ENCODE data around the gene SLC39A9. TPM values are rescaled to one million over a fixed set of nuclear protein-coding genes. Genes with fewer than 3 reads are reported as not detected.

Gene SLC39A9
- total RNA-seq, 4 donors from 2014 or later, result 40.2 to 77.7 (median 68.6) TPM

DNA sequence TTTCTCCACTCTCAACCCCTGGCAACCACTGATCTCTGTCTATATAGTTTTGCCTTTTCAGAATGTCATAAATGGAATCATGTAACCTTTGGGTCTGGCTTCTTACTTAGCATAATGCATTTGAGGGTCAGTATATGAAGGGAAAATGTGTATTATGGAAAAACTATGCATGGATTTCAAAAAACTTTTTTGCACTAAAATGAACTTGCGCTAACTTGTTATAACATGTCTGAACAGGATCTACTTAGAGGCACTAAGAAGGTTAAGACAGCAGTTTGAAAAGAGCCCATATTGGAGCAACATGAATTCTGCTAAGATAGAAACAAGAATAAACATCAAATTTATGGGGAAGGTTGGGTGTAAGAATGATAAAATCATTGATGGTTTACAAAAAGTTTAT lies 29.1 kb downstream of the SLC39A9 start:
- WGBS, 2 donors, result 100% methylated on average over 1 of the region's 1 CpG
- intact Hi-C loops (cut with DNase I), result no loop called here
- no peak for DNase-seq
- H3K4me1 ChIP-seq, result no peaks in the 10 kb centered on the region
- peaks cover 0 to 61% (median 0%) of the 10 kb centered on the region in 3 donors for H3K36me3 ChIP-seq
- TF ChIP-seq, protein P1, sequence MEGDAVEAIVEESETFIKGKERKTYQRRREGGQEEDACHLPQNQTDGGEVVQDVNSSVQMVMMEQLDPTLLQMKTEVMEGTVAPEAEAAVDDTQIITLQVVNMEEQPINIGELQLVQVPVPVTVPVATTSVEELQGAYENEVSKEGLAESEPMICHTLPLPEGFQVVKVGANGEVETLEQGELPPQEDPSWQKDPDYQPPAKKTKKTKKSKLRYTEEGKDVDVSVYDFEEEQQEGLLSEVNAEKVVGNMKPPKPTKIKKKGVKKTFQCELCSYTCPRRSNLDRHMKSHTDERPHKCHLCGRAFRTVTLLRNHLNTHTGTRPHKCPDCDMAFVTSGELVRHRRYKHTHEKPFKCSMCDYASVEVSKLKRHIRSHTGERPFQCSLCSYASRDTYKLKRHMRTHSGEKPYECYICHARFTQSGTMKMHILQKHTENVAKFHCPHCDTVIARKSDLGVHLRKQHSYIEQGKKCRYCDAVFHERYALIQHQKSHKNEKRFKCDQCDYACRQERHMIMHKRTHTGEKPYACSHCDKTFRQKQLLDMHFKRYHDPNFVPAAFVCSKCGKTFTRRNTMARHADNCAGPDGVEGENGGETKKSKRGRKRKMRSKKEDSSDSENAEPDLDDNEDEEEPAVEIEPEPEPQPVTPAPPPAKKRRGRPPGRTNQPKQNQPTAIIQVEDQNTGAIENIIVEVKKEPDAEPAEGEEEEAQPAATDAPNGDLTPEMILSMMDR (IDR thresholded peaks at IDR 0.05), result no peak
- no peak for TF ChIP-seq POLR2A (IDR thresholded peaks at IDR 0.05)
- no peaks in the 10 kb centered on the region for H3K27me3 ChIP-seq
- H3K4me3 ChIP-seq, result no peak overlapping the region
- H3K27ac ChIP-seq, result no peak overlapping the region
- no peaks in the 10 kb centered on the region for H3K9me3 ChIP-seq

DNA sequence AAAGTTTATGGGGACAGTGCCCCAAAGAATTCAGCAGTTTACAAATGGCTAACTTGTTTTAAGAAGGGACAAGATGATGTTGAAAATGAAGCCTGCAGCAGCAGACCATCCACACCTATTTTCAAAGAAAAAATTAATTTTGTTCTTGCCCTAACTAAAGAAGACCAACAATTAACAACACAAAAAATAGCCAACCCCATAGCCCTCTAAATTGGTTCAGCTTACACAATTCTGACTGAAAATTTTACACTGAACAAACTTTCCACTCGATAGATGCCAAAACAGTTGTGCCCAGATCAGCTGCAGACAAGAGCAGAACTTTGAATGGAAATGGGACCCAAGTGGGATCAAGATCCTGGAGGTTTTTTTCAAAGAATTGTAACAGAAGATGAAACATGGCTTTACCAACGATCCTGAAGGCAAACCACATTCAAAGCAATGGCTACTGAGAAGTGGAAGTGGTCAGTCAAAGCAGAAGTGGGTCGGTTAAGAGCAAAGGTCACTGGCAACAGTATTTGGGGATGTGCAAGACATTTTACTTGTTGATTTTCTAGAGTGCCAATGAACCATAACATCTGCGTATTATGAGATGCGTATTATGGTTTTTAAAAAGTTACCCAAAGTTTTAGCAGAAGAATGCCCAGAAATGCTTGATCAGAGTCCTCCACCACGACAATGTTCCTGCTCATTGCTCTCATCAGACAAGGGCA lies 30.0 kb downstream of the SLC39A9 start:
- Histone ChIP-seq H3K4me1 (no peaks in the 10 kb centered on the region), H3K9me3 (no peaks in the 10 kb centered on the region), H3K27ac (no peak overlapping the region), H3K27me3 (no peaks in the 10 kb centered on the region), H3K36me3 (peaks cover 0 to 59% (median 0%) of the 10 kb centered on the region in 3 donors), H3K4me3 (no peak overlapping the region)
- no peak for TF ChIP-seq POLR2A (IDR thresholded peaks at IDR 0.05)
- TF ChIP-seq, protein P1 (IDR thresholded peaks at IDR 0.05), result no peak
- no peak for DNase-seq
- 84 to 89% methylated on average over 6 of the region's 6 CpGs for WGBS, 2 donors
- intact Hi-C loops (cut with DNase I), result no loop called here

DNA sequence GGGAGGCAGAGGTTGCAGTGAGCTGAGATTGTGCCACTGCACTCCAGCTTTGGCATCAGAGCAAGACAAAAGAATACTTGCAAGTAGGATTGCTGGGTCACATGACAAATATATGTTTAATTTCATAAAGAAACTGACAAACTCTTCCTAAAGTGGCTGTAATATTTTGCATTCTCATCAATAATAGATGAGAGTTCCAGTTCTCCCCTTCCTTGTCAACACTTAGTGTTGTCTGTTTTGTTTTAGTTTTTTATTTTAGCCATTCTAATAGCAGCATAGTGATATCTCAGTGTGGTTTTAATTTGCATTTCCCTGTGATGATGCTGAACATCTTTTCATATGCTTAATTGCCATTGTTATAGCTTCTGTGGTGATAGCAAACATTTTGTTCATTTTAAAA lies 31.2 kb downstream of the SLC39A9 start:
- intact Hi-C loops (cut with DNase I), result no loop called here
- Histone ChIP-seq H3K36me3 (peaks cover 0 to 47% (median 0%) of the 10 kb centered on the region in 3 donors), H3K4me3 (no peak overlapping the region), H3K27me3 (no peaks in the 10 kb centered on the region), H3K9me3 (no peaks in the 10 kb centered on the region), H3K4me1 (no peaks in the 10 kb centered on the region), H3K27ac (no peak overlapping the region)
- TF ChIP-seq, protein P1 (IDR thresholded peaks at IDR 0.05), result no peak
- no peak for TF ChIP-seq POLR2A (IDR thresholded peaks at IDR 0.05)
- no peak for DNase-seq

DNA sequence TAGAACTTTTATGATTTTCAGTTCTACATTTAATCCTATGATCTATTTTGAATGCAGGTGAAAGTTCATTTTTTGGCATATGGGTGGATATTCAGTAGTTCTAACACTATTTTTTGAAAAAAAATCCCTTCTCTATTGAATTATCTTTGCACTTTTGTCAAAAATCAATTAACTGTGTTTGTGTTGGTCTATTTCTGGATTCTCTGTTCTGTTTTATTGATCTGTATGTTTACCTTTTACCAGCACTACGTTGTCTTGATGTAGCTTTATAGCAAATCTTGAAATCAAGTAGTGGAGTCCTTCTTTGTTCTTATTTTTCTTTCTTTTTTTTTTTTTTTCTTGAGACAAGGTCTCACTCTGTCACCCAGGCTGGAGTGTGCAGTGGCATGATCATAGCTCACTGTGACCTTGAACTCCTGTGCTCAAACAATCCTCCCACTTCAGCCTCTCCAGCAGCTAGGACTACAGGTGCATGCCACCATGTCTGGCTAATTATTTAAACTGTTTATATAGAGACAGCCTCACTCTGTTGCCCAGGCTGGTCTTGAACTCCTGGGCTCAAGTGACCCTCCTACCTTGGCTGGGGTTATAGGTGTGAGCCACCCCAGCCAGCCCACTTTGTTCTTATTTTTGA lies 31.9 kb downstream of the SLC39A9 start:
- 86 to 96% methylated on average over 1 of the region's 1 CpG for WGBS, 2 donors
- no peak for DNase-seq
- Histone ChIP-seq H3K4me3 (no peak overlapping the region), H3K27ac (no peak overlapping the region), H3K9me3 (no peaks in the 10 kb centered on the region), H3K4me1 (no peaks in the 10 kb centered on the region), H3K27me3 (no peaks in the 10 kb centered on the region), H3K36me3 (peaks cover 0 to 40% (median 0%) of the 10 kb centered on the region in 3 donors)
- TF ChIP-seq, protein P1 (IDR thresholded peaks at IDR 0.05), result no peak
- TF ChIP-seq POLR2A (IDR thresholded peaks at IDR 0.05), result no peak
- intact Hi-C loops (cut with DNase I), result no loop called here

DNA sequence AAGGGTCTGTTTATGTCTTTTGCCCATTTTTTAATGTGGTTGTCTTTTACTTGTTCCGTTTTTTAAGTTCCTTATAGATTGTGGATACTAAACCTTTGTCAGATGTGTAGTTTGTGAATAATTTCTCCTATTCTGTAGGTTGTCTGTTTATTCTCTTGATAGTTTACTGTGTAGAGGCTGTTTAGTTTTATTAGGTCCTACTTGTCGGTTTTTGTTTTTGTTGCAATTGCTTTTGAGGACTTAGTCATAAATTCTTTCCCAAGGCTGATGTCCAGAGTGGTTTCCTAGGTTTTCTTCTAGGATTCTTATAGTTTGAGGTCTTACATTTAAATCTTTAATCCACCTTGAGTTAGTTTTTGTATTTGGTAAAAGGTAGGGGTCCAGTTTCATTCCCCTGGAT lies 33.9 kb downstream of the SLC39A9 start:
- no peak for DNase-seq
- intact Hi-C loops (cut with DNase I), result no loop called here
- Histone ChIP-seq H3K4me3 (no peak overlapping the region), H3K9me3 (no peaks in the 10 kb centered on the region), H3K27ac (no peak overlapping the region), H3K27me3 (no peaks in the 10 kb centered on the region), H3K4me1 (no peaks in the 10 kb centered on the region), H3K36me3 (peaks cover 0 to 22% (median 0%) of the 10 kb centered on the region in 3 donors)
- TF ChIP-seq, protein P1 (IDR thresholded peaks at IDR 0.05), result no peak
- no peak for TF ChIP-seq POLR2A (IDR thresholded peaks at IDR 0.05)
- 95 to 100% methylated on average over 2 of the region's 2 CpGs for WGBS, 2 donors

Measured in esophagus squamous epithelium (tissue), 5 donors.